GM21447 (cell line): Measurements from ENCODE around the gene TESK2.
"Not testable (repeated sequence)": the region's sequence is repeated elsewhere in the genome, so short reads cannot be mapped to it uniquely, and the experiment has no call there.

ENCODE experiments used
- ATAC-seq: cut with Tn5 transposase; IDR thresholded peaks from one replicate; pipeline ENCODE4 v1.9.1; 2021; ENCODE audit not compliant: unreplicated experiment

TESK2 gene

DNA sequence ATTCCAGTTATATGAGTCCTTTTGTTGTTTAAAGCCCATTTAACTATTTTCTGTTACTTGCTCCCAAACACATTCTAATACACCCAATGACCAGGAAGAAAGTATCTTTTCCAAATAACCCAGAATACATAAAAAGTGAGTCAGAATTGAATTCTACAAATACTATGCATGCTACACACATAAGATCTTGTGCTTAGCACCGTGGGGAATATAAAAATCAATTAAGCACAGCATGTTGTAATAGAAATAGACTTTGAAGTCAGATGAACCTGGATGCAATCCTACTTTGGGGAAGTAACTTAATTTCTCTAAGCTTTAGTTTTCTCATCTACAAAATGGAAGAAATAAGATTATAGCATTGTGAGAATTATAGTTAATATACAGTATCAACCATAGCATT lies 110.2 kb downstream of the TESK2 start:
- ATAC-seq = no peak

DNA sequence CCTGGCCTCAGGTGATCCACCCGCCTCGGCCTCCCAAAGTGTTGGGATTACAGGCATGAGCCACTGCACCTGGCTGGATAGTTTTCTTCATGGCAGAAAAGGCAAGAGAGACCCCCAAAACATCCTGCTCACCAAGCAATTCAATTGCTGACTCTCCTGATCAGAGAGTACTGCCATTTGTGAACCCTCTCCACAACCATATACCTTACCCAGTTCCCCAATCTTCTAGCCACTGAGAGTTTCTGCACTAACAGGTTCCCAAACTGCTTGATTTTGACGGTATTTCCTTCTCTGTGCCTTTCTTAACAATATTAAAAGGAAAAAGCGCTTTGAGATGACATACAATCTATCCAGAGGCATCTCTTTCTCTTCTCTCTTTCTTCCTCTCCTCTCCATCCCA lies 110.8 kb downstream of the TESK2 start:
- ATAC-seq = no peak

DNA sequence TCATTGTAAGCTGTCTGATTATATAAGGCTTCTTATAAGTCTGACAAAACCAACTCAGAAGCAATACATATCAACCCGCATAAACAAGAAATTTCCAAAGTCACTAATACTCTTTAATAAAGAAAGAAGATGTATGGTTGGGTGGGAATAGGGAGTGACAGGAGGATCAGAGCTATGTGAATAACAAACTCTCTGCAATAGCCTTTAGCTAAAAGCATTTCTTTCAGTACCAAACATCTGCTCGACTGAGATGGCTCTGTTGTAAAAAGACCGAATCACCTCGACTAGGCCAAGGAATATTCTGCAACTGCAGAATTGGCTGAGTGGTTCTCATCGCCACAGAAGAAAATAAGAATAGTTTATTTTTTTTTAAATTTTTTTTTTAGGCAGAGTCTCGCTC lies 111.4 kb downstream of the TESK2 start:
- ATAC-seq = no peak

DNA sequence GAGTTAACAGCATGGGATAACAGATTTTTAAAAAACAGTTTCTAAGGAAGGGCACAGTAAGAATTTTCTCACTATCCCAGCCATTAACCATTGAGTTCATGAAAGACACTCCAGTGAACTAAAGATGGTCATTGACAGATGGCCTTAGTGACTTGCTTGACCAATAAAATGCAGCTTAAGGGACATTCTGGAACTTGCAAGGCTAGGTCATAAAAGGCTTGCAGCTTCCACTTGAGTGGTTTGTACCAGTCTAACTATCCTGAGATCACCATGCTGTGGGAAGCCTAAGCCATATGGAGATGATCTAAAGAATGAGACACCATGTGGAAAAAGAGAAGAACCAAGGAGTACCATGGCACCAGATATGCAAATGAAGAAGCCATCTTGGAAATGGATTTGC lies 112.8 kb downstream of the TESK2 start:
- no peak for ATAC-seq

DNA sequence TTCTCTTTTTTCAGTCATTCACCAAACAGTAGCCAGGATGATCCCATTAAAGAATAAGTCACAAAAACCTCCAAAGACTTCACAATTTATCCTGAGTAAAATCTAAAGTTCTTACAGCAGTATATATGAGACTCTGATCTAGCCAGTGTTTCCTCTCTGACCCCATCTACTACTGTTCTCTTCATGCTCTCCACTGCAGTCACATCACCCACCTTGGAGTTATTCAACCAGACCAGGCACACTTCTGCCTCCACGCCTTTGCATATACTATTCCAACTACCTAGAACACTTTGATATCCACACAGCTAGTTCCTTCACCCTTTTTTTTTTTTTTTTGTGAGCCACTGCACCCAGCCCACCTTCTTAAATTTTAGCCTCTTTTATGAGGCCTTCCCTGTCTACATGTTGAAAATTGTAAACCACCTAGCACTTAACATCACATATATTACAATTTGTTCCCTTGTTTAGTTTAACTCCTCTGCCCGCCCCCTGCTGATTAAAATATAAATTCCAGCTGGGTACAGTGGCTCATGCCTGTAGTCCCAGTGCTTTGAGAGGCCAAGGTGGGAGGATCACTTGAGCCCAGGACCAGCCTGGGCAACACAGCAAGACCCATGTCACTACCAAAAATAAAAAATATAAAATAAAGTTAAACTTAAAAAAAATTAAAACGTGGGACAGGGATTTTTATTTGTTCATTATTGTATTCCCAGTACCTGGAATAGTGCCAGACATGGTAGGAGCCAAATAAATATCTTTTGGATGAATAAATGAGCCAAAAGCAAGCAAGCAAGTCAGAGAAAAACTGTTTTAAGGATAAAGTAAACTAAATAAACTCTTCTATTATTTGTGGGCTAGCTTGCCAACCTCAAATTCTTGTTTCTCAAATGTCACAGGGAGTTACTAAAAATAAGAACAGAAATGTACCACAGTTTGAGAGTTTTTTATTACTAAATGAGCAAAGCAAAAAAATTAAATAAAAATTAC lies 115.6 kb downstream of the TESK2 start:
- ATAC-seq = no peak

DNA sequence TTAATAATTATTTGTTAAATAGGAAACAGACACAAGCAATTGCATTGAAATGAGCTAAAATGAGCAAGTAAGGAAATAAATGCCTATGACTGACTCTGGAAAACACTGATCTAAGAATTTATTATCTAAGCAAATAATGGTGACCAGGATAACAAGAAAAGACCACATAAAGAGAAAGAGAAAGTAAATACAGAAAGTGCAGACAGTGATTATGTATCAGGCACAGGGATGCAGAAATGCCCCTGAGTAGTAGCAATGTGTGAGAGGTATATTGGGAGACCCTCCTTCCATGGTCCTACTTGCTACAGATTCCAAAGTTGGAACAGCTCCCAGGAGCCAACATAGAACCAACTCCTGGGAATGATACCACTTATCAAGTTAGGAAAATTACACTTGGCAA lies 117.4 kb downstream of the TESK2 start:
- ATAC-seq = no peak

DNA sequence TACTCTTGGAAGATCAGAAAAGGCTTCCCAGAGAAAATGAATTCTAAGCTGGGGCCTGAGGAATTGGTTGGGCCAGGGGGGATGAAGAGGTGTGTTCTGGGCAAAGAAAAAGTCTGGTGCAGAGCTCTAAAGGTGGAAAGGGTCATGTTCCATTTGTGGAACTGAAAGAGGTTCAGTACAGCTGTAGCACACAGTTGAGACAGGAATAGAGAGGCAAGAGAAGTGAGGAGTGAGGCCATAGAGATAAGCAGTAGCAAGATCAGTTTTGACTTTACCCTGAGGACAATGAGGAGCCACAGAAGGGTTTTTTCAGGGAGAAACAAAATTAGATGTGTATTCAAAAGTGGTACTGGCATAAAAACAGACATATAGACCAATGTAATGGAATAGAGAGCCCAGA lies 120.4 kb downstream of the TESK2 start:
- ATAC-seq = peak; percentile 73

DNA sequence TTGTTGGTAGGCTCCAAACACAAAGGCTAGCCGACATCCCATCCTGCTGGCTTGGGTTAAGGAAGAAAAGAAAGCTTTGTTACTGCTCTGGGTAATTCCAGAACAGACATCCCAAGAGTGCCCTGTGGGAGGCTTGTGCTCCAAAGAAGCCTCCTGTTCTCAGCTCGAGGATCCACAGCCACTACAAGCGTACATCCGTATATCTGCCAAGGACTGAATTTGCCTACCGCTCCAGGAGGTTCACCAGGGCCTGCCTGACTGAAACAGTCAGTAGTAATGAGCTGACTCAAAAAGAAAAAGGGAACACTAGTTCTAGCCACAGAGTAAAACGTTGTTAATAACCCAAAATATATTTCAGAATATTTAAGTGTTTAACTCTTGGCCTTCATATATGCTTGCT lies 125.9 kb downstream of the TESK2 start:
- ATAC-seq = no peak

DNA sequence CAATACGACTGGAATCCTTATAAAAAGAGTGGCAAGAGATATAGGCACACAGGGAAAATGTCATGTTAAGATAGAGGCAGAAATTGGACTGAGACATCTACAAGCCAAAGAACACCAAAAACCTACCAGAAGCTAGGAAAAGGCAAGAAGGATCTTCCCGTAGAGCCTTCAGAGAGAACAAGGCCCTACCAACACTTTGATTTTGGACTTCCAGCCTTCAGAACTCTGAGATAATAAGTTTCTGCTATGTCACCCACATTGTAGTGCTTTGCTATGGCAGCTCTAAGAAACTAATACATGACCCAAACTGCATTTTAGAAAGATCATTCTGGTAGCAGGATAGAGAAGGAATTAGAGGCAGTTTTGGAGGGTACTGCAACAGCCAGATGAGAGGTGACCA lies 126.7 kb downstream of the TESK2 start:
- ATAC-seq = no peak

DNA sequence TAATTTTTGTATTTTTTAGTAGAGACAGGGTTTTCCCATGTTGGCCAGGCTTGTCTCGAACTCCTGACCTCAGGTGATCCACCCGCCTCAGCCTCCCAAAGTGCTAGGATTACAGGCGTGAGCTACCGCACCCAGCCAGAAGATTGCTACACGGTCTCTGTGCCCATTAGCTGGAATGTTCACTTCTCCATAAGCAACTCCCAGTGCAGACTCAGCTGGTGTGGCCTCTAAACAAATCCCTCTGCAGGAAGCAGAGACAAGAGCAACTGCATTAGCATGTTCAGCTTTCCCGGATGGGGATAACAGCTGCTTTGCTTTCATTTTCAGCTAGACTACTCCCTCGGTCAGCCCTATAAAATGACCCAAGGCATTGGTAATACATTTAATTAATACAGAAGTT lies 130.0 kb downstream of the TESK2 start:
- not testable (repeated sequence) for ATAC-seq

DNA sequence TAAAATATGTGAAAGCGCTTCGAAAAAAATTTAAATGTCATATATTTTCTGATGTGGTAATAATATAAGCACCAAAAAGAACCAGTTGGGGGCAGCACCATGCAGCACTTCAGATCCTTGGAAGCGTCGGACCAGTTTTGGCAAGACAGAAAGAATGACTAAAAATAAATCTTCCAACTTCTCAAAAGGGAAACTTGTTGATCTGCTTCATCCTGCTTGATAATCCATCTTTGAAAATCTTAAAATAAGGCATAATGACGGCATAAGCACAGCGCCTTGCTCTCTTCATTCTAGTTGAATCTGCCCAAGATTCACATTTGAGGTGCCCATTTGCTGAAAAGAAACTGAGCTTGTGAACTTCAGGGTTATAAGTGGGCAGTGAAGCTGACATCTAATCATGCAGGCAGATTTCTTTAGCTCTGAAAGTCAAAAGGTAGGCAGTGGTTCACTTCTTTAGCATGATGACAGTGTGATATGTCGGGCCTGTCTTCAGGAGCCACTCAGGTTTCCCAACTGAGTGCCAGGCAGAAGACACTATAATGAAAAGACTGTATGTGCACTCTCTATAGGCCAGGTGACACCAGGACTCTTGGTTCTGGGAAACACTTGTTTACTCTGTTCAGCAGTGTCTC lies 131.0 kb downstream of the TESK2 start:
- ATAC-seq = no peak

DNA sequence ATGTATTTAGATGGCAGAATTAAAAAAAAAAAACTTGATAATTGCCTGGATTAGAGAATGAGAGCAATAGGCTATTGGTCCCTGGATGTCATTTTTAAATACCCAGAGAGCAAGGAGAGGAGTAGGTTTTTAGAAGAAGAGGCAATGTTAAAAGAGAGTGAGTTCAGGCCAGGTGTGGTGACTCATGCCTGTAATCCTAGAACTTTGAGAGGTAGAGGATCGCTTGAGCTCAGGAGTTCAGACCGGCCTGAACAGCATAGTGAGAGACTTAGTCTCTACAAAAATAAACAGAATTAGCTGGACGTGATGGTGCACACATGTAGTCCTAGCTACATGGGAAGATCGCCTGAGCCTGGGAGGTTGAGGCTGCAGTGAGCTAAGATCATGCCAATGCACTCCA lies 134.8 kb downstream of the TESK2 start:
- ATAC-seq = no peak

DNA sequence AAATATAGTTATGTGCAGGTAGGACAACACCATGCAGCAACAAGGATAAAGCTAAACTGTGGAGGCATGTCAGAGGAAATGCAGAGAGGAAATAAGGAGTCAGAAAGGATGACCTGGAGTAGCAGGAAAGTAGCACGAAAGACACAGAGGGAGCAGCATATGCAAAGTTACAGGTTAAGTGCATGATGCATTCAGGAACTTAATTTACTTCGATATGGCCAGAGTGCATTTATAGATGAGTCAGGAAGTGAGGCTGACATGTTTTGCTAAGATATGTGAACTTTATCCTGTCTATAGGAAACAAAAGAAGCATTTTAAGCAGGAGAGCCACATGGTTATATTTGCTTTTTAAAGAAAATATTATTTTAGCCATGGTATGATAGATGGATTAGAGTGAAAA lies 135.3 kb downstream of the TESK2 start:
- ATAC-seq = no peak

DNA sequence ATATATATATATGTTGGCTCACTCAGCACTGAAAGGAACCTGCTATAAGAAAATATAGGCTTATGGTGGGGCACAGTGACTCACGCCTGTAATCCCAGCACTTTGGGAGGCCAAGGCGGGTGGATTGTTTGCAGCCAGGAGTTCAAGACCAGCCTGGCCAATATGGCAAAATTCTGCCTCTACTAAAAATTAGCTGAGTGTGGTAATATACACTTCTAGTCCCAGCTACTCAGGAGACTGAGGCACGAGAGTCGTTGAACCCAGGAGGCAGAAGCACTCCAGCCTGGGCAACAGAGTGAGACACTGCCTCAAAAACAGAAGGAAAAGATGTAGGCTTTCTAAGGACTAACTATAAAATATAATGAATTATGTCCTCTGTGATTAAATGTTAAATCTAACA lies 136.1 kb downstream of the TESK2 start:
- no peak for ATAC-seq

DNA sequence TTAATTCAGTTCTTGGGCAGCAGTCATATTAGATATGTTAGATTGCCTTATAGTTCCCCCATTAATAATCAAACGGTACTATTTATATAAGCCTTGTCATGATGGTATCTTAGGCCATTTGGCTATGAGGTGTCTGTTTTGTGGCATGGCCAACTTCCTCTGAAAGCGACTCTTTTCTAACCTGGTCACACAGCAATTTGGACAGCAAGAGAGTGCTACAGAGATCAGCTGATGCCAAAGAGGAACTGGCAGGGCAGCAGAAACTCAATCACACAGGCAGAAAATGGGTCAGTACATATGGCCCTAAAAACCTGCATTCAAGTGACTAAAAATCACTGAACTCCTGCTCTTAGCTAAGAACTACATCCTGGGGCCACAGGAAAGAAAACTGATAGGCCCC lies 137.3 kb downstream of the TESK2 start:
- no peak for ATAC-seq

DNA sequence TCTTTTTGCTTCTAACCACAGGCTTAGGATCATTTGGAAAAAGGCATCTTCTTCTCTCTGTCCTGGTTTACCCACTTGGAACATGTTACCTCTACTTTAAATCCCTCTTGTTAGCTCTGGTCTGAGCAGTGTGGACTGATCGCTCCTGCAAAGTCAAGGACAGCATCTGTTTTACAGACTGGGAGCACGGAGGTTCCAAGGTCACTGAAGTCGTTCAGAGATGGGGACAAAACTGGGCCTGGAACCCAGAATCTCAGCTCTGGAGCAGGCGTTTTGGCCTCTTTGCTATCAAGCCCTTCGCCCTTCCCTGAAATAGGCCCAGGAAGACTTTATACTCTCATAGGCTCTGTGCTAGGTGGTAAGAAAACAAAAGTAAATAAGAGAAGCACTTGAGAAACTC lies 139.5 kb downstream of the TESK2 start:
- ATAC-seq = no peak

DNA sequence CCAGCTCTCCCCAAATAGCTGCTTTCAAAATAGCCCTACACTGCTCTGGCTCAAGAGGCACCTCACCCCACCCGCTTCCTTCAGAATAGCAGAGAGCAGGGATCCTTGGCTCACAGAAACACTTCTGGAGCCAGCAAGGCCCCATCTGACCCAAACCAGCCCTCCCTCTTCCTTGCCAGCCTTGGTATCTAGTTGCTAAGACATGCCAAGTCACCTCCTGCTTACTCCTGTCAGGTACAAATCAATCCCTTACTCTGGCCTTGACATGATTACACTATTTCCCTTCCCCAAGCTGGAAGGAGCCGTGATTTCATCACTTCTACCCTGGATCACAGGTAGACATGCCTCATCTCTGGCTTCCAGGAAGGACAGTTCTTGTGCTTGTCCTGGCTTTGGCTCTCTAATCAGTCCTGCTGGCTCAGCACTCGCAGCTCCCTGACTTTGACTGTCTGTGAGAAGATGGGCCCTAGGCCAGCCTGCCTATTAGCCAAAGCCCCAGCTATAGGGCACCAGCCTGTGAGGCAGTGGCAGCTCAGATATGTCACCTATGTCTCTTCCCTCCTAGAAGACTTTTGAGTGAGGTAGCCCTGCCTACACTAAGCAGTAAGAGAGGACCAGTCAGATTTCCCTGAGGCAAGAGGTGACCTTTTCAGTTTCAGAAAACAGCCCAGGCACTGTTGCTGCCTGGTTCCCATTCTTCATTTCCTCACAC lies 141.8 kb downstream of the TESK2 start:
- no peak for ATAC-seq

DNA sequence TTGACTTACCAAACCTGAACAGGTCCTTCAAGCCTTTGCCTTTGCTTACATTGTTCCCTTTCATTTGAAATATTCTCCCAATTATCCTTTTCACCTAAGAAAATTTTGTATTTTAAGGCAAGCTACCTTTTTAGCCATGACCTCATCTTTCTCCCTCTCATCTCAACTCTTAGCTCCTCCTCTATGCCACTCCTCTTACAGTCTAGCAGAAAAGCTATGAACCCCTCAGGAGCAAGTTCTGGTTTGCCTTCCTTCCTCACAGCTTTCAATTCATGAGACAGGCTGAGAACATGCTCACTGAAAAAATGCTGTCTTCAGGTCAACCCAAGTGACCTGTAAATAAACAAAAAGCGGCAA lies 142.4 kb downstream of the TESK2 start:
- no peak for ATAC-seq

DNA sequence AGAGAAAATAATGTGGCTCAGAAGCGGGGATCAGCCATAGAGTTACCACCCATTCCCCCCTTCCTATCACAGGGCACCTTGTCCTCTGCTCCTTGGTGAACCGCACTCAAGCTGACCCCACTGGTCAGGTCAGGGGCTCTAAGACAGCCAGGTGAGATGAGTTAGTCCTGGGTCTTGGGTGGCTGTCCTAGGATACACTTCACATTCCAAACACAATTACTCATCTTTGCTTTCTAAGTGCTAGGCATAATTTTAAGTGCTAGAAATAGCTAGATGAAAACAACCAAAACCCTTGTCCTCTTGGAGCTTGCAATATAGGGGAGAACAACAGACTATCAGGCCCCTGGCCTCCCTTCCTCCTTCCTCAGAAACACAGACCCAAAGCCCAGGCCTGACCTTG lies 142.9 kb downstream of the TESK2 start:
- no peak for ATAC-seq

DNA sequence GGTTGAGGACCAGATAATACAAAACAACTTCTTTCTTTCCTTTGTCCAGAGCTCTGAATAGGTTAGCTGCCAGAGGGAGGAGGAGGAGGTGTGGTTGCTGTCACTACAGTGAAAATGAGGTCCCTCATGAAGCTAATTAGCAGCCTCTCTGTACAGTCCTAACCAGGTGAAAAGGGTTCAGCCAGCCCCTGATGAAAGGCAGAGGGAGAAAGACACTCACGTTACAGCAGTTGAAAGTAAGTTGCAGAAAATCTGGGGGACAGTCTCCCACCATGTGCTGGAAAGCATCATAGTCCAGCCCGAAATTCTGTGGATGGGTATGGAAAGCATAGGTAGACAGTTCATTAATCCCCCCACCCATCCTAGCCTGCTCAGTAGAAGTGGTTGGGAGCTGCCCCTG lies 144.5 kb downstream of the TESK2 start:
- no peak for ATAC-seq

DNA sequence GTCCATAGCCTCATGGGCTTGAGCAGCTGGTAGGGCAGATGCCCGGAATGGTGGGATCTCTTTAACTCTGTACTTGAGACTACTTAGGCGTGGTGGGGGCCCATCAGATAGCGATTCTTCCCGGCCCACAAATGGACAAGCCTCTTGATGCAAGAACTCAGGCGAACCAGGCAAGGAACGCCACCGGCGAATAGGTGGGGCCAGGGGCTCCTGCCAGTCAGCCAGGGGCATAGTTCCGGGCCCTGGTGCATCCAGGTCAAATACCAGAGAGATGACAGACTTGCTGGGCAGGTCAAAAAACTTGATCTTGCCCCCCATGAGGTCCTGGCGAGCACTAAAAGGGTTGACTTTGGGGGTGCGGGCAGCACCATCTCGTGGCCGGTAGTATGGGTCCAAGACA lies 145.9 kb downstream of the TESK2 start:
- ATAC-seq = no peak

DNA sequence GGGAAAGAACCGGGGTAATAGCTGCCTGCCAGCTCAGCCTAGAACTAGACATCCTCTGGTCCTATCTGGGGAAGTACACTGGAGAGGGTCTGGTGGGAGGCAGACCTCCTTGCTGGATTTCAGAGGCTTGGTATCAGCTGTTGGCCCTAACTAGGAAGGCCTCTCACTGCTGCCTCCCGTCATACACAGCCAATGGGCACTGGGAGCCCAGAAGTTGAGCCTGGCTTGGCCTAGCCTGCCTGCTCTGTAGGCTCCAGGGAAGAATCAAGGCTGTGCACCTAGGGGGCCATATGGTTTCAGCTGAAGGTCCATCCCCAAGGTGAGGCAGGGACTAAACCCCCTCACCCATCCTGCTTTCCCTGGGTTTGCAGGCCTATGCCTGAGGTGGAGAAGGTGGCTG lies 146.5 kb downstream of the TESK2 start:
- no peak for ATAC-seq
